ENCODE data around the gene TBKBP1. TPM values are rescaled to one million over a fixed set of nuclear protein-coding genes. Genes with fewer than 3 reads are reported as not detected.

The TBKBP1 gene
- total and polyA plus RNA-seq, 9 of the 15 experiments (the other 6 are each of a cell fraction or from before 2014, with no cell fraction given) = 0.03 to 15.6 (median 6.8) TPM

DNA sequence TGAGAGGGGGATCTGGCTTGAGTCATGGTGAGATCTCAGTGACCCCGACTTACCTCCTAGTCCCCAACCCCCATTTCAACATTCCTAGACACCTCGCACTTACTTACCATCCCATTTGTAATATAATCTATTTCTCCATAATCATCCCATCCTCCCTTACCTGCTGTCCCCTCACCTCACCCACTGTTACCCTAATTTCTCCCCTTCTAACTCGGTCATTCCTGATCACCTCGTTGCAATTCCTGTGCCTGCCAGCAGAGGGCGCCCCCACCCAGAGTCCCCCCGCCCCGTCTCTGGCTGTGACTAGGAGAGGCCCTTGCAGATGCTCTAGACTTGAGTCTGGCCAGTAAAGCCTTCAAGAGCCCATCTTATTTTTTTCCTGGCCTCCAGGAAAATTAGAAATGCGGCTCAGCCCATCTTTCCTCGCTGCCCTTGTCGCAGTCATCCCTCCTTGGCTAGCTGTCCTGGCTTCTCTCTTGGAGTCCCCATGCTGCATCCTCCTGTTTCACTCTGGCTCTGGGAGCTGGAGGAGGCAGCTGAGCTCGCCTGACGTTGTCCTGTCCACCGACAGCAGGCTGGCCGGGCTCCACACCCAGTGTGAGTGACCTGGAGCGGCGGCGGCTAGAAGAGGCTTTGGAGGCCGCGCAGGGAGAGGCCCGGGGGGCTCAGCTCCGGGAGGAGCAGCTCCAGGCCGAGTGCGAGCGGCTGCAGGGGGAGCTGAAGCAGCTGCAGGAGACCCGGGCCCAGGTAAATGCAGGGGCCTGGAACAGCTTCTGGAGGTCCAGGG is 5.0 kb downstream of the TBKBP1 start:
- BruUV-seq (replicated peaks) = no TSS peak
- peak; percentile 88 for FAIRE-seq
- Histone ChIP-seq H3K9me3 (replicated peaks; ENCODE audit: control insufficient read depth, insufficient read depth, low read depth, low read length) (no peaks in the 10 kb centered on the region), H3K4me1 (replicated peaks in 1 of 2; ENCODE audit: control insufficient read depth in 2 of 2, insufficient read depth in 2 of 2, low read length in 2 of 2) (peaks cover 15 to 55% of the 10 kb centered on the region in 2 experiments), H3K79me2 (ENCODE audit: control insufficient read depth, insufficient read depth, low read length) (peaks cover 5% of the 10 kb centered on the region; the same call in 2 of the 3 replicates), H3K9me1 (ENCODE audit: control insufficient read depth, insufficient read depth, low read length) (no peaks in the 10 kb centered on the region), H3K4me2 (ENCODE audit: insufficient read depth, low read length) (no peak overlapping the region), H3K4me3 (no peak overlapping the region), H3K27me3 (ENCODE audit: control insufficient read depth in 2 of 2, insufficient read depth in 2 of 2, low read length in 2 of 2) (no peaks in the 10 kb centered on the region), H4K20me1 (replicated peaks; ENCODE audit: control insufficient read depth, insufficient read depth, low read length) (no peaks in the 10 kb centered on the region), H3K9ac (ENCODE audit: insufficient read depth in 1 of 2, low read depth in 2 of 2, low read length in 2 of 2) (0 out of 4 replicates have a peak overlapping the region, but pooled peaks of 1 of the 2 experiments have one; percentile 28), H2AFZ (ENCODE audit: low read depth, low read length) (no peak overlapping the region), H3K27ac (ENCODE audit: extremely low read depth, low read depth, low read length) (no peak overlapping the region), H3K36me3 (ENCODE audit: control insufficient read depth, insufficient read depth, low read length) (peaks cover 9% of the 10 kb centered on the region; the same call in 1 of the 3 replicates)
- POLR2A ChIA-PET = interaction anchor here (0.5 to 0.6 kb wide), 3 partner anchors 8 to 495 kb away, joined by 3 read pairs; no protein-coding TSS in a partner anchor
- WGBS (ENCODE audit: insufficient coverage, low coverage, missing lambda C conversion rate) = 46% methylated on average over 25 of the region's 25 CpGs
- intact Hi-C loops (cut with micrococcal nuclease) (loop anchor here (1.0 to 5.0 kb wide), 2 partner anchors 43 to 103 kb away; no protein-coding TSS in a partner anchor), in situ Hi-C loops (cut with MboI) (no loop called here)
- peak; percentile 64 for ATAC-seq
- CTCF ChIA-PET (ENCODE audit: low intra/inter-chr PET ratio) = interaction anchor here (0.7 to 1.2 kb wide), 3 partner anchors 43 to 103 kb away, joined by 3 to 6 read pairs (median 4); no protein-coding TSS in a partner anchor
- peak; percentile 75 to 90 (median 86) for DNase-seq (ENCODE audit: extremely low read depth in 1 of 4, low spot score in 3 of 4)
- TF ChIP-seq ZEB2 (IDR thresholded peaks at IDR 0.05) (no peak), POLR2H (tag; IDR thresholded peaks at IDR 0.05; ENCODE audit: low read depth) (no peak), PCBP1 (IDR thresholded peaks at IDR 0.05; ENCODE audit: low read depth, low read length, poor library complexity, severe bottlenecking) (no peak), JUND (IDR thresholded peaks at IDR 0.05; ENCODE audit: borderline replicate concordance, low read depth, low read length) (0 out of 2 replicates have a peak, but pooled peaks have one; percentile 18), JUND (tag; IDR thresholded peaks at IDR 0.05; ENCODE audit: borderline replicate concordance, low read depth, low read length) (no peak), ZBTB8A (IDR thresholded peaks at IDR 0.05; ENCODE audit: partially characterized antibody) (no peak), ARNT (IDR thresholded peaks at IDR 0.05) (0 out of 4 replicates have a peak, but pooled peaks of 1 of the 2 experiments have one; percentile 29), CBFB (CRISPR knock-in tag; IDR thresholded peaks at IDR 0.05) (no peak), SMAD3 (CRISPR knock-in tag; conservative IDR thresholded peaks at IDR 0.05) (no peak), TCFL5 (CRISPR knock-in tag; conservative IDR thresholded peaks at IDR 0.05) (no peak), SOX6 (IDR thresholded peaks at IDR 0.05) (no peak), NFE2L1 (tag; IDR thresholded peaks at IDR 0.05; ENCODE audit: borderline replicate concordance, low read depth) (no peak), NFIX (CRISPR knock-in tag; IDR thresholded peaks at IDR 0.05; ENCODE audit: low read depth) (no peak)
- TF ChIP-seq, protein P1, sequence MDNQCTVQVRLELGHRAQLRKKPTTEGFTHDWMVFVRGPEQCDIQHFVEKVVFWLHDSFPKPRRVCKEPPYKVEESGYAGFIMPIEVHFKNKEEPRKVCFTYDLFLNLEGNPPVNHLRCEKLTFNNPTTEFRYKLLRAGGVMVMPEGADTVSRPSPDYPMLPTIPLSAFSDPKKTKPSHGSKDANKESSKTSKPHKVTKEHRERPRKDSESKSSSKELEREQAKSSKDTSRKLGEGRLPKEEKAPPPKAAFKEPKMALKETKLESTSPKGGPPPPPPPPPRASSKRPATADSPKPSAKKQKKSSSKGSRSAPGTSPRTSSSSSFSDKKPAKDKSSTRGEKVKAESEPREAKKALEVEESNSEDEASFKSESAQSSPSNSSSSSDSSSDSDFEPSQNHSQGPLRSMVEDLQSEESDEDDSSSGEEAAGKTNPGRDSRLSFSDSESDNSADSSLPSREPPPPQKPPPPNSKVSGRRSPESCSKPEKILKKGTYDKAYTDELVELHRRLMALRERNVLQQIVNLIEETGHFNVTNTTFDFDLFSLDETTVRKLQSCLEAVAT (IDR thresholded peaks at IDR 0.05) = 0 out of 4 replicates have a peak, but pooled peaks of 1 of the 2 experiments have one; percentile 45
- TF ChIP-seq, protein P2, sequence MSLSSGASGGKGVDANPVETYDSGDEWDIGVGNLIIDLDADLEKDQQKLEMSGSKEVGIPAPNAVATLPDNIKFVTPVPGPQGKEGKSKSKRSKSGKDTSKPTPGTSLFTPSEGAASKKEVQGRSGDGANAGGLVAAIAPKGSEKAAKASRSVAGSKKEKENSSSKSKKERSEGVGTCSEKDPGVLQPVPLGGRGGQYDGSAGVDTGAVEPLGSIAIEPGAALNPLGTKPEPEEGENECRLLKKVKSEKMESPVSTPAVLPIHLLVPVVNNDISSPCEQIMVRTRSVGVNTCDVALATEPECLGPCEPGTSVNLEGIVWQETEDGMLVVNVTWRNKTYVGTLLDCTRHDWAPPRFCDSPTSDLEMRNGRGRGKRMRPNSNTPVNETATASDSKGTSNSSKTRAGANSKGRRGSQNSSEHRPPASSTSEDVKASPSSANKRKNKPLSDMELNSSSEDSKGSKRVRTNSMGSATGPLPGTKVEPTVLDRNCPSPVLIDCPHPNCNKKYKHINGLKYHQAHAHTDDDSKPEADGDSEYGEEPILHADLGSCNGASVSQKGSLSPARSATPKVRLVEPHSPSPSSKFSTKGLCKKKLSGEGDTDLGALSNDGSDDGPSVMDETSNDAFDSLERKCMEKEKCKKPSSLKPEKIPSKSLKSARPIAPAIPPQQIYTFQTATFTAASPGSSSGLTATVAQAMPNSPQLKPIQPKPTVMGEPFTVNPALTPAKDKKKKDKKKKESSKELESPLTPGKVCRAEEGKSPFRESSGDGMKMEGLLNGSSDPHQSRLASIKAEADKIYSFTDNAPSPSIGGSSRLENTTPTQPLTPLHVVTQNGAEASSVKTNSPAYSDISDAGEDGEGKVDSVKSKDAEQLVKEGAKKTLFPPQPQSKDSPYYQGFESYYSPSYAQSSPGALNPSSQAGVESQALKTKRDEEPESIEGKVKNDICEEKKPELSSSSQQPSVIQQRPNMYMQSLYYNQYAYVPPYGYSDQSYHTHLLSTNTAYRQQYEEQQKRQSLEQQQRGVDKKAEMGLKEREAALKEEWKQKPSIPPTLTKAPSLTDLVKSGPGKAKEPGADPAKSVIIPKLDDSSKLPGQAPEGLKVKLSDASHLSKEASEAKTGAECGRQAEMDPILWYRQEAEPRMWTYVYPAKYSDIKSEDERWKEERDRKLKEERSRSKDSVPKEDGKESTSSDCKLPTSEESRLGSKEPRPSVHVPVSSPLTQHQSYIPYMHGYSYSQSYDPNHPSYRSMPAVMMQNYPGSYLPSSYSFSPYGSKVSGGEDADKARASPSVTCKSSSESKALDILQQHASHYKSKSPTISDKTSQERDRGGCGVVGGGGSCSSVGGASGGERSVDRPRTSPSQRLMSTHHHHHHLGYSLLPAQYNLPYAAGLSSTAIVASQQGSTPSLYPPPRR (CRISPR knock-in tag; IDR thresholded peaks at IDR 0.05; ENCODE audit: borderline replicate concordance) = no peak
